Measurements from ENCODE around the gene RNF10.

DNA sequence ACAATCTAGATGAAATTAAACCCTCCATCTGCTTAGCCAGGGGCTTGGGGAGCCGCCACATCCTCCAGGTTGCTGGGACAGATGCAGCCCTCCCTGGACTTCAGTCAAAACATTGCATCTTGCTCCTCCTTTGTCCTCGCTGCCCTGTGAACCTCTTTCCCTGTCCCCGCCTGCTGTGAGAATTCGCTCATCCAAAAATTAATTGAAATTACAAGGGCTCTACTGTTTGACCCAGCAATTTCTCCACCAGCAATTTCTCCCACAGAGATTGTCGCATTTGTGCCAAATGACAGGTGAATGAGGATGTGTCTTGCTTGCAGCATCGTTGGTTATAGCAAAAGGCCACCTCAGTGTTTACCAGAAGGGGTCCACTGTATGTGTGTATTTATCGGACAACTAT lies 52.0 kb downstream of the RNF10 start:
- TF ChIP-seq, protein P1, sequence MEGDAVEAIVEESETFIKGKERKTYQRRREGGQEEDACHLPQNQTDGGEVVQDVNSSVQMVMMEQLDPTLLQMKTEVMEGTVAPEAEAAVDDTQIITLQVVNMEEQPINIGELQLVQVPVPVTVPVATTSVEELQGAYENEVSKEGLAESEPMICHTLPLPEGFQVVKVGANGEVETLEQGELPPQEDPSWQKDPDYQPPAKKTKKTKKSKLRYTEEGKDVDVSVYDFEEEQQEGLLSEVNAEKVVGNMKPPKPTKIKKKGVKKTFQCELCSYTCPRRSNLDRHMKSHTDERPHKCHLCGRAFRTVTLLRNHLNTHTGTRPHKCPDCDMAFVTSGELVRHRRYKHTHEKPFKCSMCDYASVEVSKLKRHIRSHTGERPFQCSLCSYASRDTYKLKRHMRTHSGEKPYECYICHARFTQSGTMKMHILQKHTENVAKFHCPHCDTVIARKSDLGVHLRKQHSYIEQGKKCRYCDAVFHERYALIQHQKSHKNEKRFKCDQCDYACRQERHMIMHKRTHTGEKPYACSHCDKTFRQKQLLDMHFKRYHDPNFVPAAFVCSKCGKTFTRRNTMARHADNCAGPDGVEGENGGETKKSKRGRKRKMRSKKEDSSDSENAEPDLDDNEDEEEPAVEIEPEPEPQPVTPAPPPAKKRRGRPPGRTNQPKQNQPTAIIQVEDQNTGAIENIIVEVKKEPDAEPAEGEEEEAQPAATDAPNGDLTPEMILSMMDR (IDR thresholded peaks at IDR 0.05; ENCODE audit: low read depth, low read length, poor library complexity, severe bottlenecking) = no peak
- TF ChIP-seq EZH2phosphoT487 (IDR thresholded peaks at IDR 0.05; ENCODE audit: borderline replicate concordance, low read length) = no peak

Data from DOHH2 (cell line).